Activated CD4-positive, alpha-beta T cell treated with anti-CD3 and anti-CD28 coated beads, Interleukin-2, amount 50 U/mL, for 1 hour (primary cell): ENCODE measurements around the gene LRRC26.

Experiments
- DNase-seq: peaks from one replicate; pipeline ENCODE4 v3.0.0-alpha.2; 2020

The LRRC26 gene

GRCh38 chr9:137181680-137182079 is 11.8 kb upstream of the LRRC26 start:
- no peak for DNase-seq

GRCh38 chr9:137180491-137180890 is 10.6 kb upstream of the LRRC26 start:
- DNase-seq = no peak

GRCh38 chr9:137179761-137180160 is 9.9 kb upstream of the LRRC26 start:
- no peak for DNase-seq

GRCh38 chr9:137178939-137179630 is 9.2 kb upstream of the LRRC26 start:
- DNase-seq = no peak

GRCh38 chr9:137178201-137178938 is 8.5 kb upstream of the LRRC26 start:
- DNase-seq = no peak

GRCh38 chr9:137176302-137177182 is 6.7 kb upstream of the LRRC26 start:
- DNase-seq = no peak

- no peak for DNase-seq
Measured at GRCh38 chr9:137175345-137175961, 5.6 kb upstream of the LRRC26 start.

GRCh38 chr9:137174722-137175293 is 5.0 kb upstream of the LRRC26 start:
- DNase-seq = no peak

- no peak for DNase-seq
Measured at GRCh38 chr9:137173796-137174664, 4.2 kb upstream of the LRRC26 start.

GRCh38 chr9:137172901-137173795 is 3.3 kb upstream of the LRRC26 start:
- no peak for DNase-seq

GRCh38 chr9:137171149-137171900 is 1.5 kb upstream of the LRRC26 start:
- DNase-seq = no peak

- DNase-seq = no peak
Measured at GRCh38 chr9:137170486-137171148, 766 bp upstream of the LRRC26 start.

- no peak for DNase-seq
Measured at GRCh38 chr9:137168904-137169856, 671 bp downstream of the LRRC26 start.

- DNase-seq = no peak
Measured at GRCh38 chr9:137168573-137168903, 1.3 kb downstream of the LRRC26 start.

GRCh38 chr9:137167747-137168572 is 1.9 kb downstream of the LRRC26 start:
- DNase-seq = no peak

GRCh38 chr9:137167277-137167746 is 2.5 kb downstream of the LRRC26 start:
- no peak for DNase-seq
